HG02623 (cell line): ENCODE results near the gene C22orf39.
"Not testable (repeated sequence)": the region's sequence is repeated elsewhere in the genome, so short reads cannot be mapped to it uniquely, and the experiment has no call there.

Experiments
- ATAC-seq: cut with Tn5 transposase; IDR thresholded peaks from one replicate; pipeline ENCODE4 v1.9.1; 2021; ENCODE audit warnings: moderate library complexity; ENCODE audit not compliant: unreplicated experiment

C22orf39 gene

DNA sequence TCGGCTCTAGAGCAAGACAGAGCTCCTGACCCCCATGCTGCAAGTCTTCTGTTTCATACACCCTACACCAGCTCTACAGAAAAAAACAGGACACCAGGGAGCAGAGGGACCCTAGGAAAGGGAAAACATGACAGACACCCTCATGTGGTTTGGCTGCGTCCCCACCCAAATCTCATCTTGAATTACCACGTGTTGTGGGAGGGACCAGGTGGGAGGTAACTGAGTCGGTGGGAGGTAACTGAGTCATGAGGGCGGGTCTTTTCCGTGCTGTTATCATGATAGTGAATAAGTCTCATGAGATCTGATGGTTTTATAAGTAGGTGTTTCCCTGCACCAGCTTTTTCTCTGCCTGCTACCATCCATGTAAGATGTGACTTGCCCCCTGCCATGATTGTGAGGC, 6.6 kb upstream of the C22orf39 start:
- no peak for ATAC-seq

DNA sequence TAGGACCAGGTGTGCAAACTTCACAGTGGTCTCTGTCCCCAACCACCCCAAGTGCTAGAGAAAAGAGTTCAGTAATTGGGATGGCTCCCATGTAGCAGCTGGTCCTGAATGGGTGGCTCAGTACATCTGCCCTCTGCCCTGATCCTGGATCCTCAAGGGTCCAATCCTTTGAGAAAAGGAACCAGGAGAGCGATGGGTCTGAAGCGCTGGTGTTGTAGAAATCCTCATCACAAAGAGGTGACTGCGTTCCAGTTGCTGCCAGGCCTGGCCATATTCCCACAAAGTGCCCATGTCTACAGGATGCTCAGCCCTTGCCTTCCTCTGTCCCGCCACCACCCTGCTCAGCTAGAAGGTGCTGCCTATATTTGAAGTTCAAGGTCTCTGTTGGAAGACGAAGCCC, 6.2 kb upstream of the C22orf39 start:
- no peak for ATAC-seq

DNA sequence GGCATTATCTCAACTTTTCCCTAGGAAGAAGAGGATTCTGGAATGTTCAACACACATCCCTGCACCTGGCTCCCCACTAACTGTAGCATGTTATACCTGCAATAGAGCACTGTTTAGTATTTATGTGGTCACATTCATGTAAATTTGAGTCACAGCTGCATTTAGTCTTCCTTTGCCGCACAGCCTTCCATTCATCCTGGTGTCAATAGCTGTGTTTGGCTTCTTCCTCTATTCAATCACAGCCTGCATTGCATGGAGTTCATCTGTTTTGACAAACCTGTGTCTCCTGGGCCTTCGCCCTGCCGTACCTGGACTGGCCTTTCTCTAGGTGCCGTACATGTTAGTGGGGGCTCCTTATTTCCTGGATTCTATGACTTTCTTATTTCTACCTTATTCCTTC, 4.1 kb upstream of the C22orf39 start:
- ATAC-seq: no peak

DNA sequence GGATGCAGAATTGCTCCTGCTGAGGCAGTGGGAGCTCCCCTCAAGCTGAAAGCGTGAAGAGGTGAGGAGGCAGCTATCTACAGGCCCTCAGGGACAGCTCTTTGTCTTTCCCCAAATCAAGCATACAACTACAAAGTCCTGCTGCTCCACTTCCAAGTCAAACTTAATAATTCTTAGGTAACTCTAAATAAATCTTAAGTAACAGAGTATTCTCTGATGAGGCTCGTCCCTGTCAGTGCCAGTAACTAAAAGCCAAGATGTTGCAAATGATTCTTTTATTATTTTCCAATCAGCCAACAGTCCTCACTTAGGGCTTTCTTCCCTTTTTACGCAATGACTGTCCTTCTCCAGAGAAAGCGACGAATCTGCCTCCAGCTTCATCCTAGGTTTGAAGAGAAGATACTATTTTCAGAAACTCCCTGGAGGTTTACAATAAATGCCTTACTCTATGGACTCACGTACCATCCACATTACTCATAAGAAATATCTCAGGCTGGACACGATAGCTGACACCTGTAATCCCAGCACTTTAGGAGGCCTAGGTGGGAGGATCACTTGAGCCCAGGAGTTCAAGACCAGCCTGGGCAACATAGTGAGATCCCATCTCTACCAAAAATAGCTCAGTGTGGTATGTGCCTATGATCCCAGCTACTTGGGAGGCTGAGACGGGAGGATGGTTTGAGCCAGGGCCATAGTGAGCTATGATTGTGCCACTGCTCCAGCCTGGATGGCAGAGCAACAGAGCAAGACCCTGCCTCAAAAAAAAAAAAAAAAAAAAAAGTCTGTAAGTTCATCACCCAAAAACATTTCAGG, 3.1 kb upstream of the C22orf39 start:
- ATAC-seq: no peak

DNA sequence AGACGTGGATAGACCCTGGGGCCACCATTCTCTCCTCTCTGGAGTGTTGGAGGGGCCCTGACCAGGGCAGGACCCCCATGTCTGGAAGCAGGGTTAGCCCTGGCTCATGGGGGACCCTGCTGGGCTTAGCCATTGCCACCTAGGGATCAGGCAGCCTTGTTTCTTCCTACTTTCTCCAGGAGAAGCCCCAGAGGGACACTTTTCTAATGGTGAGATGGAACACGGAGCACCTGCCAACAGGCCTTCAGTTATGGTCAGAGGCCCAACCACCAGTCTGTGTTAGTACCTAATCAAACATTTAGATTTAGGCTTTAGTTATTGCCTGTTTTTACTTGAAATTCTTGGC, 1.9 kb upstream of the C22orf39 start:
- ATAC-seq: no peak

DNA sequence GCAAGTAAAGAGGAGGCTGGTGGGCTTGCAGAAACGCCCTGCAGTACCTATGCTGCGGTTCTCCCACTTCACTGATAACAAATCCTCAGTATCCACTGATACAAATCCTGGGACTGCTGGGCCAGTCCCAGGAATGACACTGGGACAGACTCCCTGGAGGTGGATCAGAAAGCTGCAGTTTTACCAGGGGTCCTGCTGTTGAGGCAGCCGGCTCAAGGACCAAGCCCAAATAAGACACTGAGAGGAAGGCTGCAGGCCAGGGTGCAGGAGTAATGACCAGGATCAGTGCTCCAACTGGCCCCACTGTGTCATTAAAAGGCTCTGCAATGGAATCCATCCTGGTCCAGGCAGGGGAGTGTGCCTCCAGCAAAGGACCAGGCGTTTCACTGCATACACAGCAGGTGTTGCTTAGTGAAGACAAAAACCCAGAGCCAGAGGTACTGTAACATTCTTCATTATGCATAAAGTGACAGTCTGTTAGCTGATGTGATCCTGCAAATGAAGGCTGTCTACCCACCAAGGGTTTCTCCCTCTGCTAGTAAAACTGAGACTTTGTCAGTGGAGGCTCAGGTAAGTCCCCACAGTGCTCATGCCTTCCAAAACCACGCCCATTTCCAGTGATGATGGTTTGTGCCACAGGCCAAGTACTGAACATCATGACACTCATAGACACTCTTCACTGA, 1.4 kb upstream of the C22orf39 start:
- ATAC-seq: no peak

DNA sequence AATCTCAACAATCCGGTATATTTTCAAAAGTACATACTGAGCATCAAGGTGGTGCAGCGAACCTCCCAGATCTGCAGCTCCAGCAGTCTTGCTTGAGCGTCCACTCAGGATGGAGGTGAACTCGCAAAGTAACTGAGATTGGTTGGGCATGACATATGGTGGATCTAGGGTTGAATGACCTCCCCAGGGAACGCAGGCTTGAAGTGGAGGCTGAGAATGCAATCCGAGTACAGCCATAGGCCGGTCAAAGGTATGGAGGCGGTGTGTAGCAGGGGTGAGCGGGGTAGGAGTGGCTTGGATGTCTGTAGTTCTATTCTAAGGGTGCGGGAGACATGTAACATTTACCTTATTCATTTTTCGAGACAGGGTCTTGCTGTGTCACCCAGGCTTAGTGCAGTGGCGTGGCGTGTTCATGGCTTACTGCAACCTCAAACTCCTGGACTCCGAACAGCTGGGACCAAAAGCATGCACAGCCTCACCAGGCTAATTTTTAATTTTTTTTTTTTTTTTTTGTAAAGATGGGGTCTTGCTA, 631 bp upstream of the C22orf39 start:
- peak; percentile 37 for ATAC-seq

DNA sequence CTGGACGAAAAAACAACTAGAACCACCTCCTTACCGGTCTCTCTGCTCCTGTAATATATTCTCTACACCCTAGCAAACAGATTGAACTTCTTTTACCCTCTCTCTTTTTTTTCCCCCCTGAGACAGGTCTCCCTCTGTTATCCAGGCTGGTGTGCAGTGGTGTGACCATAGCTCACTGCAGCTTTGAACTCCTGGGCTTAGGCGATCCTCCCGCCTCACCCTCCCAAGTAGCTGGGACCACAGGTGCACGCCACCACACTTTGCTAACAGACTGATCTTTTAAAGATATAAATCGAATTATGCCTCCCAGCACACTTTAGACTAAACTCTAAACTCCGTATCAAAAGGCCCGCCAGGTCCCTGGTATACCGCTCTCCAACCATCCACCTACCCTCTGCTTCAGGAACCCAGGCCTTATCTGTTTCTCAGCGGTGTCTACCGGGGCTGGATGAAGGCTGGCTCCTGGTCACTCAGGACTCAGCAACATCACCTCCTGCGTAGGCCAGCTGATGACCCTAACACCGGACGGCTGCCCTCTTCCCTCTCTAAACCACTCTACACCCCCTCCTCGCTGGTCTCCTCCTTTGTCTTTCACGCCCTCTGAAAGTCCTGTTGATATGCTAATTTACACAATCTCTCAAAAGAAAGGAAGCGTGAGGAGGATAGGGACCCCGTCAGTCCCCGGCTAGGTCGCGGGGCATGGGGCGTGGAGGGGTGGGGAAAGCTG, 745 bp downstream of the C22orf39 start:
- ATAC-seq: no peak

DNA sequence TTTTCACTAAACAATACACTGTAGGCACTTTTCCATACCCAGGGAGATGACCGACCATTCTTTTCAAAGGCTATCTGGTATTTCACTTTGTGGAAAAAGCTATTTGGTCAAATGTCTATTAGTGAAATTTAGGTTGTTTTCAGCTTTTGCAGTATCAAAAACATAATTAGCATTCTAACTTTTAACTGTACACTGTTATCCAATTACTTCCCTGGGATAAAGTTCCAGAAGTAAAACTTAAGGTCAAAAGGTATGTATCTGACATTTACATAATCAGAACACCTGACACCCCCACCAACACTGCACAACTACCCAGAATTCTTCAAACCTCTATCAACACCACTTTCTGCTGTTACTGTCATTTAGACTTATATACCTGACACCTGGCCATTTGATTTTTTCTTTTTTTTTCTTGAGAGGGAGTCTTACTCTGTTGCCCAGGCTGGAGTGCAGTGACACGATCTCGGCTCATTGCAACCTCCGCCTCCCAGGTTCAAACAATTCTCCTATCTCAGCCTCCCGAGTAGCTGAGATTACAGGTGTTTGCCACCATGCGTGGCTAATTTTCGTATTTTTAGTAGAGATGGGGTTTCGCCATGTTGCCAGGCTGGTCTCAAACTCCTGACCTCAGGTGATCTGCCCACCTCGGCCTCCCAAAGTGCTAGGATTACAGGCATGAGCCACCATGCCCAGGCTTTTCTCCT, 2.1 kb downstream of the C22orf39 start:
- not testable (repeated sequence) for ATAC-seq

DNA sequence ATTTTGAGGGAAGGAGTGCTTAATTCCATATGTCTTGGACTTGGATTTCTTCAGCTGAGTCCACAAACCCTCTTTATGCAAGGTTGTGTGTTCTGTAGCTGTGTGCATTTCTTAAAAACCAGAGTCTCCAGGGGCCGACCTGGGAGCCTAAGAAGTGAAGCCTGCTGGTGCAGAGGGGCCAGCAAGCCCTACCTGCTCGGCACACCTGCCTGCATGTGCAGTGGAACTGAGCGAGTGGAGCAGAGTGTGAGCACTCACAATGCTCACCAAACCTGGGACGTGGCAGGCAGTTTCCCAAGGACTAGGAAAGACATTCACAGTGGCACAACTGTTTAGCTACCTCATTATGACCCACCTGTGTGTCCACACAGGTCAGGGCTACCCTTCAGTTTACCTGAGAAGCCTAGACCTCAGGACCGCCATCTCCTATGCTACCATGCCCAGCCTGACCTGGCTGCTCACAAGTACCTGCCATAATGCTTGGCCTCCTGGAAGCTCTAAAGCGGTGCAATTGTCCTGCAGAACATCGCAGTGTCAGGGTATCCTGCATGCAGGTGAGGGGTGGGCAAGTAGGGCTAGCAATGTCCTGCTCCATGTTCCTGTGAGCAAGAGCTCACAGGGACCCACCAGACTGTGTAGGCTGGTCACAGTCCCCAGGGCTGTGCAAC, 3.8 kb downstream of the C22orf39 start:
- no peak for ATAC-seq

DNA sequence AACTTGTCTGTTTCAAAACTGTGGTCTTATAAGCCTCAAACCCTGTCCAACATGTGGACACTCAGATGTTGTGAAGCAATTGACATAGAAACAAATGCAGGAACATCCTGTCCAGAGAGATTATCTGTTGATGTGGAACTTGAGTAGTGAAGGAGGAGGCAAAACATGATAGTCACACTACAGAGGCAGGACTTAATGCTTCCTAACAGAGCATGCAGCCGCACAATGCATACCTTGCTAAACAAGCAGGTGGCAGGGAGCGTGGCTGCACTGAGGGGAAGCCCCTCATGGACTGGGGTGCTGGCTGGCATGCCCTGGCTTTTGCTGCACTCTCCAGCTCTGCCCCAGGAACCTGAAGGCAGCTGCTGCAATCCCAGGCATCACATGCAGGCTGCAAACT, 5.3 kb downstream of the C22orf39 start:
- ATAC-seq: no peak

DNA sequence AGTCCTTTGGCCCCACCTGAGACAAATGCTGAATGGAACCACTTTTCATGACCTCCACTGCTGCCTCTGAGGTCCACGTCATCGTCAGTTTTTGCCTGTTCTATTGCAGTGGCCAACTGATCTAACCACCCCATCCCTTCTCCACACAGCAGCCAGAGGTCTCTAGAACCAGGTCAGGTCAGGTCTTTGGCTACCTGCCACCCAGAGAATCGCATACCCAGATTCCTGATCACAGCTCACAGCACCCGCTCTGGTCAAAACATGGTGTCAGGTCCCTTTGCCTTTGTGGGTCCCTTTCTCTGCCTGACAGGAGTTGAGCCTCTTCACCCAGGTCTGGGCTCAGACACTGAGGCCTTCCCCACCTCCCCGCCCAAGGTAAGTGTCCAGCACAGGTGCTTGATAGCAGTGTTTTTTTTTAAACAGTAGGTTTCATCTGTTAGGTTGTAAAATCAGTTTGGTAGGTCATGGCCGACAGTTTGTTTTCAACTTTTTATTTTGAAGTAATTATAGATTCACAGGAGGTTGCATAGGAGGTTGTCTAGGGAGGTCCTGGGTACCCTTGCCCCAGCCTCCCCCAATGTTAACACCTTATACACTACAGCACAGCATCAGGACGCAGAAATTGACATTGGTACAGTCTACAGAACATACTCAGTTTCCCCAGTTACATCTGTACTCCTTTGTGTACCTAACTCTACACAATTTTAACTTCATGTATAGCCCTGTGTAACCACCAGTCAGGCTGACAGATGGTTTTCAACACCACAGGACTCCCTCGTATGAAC, 6.9 kb downstream of the C22orf39 start:
- ATAC-seq: no peak

DNA sequence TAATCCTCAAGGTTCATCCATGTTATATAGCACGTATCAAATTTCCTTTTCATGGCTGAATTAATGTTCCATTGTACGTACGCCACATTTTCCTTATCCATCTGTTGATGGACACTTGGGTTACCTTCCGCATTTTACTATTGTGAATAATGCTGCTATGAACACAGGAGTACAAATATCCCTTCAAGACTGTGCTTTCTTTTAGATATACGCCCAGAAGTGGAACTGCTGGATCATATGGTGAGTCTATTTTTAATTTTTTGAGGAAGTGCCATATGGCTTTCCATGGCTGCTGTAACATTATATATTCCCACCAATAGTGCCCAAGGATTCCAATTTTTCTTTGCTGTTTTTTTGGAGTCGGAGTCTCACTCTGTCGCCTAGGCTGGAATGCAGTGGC, 9.2 kb downstream of the C22orf39 start:
- no peak for ATAC-seq

DNA sequence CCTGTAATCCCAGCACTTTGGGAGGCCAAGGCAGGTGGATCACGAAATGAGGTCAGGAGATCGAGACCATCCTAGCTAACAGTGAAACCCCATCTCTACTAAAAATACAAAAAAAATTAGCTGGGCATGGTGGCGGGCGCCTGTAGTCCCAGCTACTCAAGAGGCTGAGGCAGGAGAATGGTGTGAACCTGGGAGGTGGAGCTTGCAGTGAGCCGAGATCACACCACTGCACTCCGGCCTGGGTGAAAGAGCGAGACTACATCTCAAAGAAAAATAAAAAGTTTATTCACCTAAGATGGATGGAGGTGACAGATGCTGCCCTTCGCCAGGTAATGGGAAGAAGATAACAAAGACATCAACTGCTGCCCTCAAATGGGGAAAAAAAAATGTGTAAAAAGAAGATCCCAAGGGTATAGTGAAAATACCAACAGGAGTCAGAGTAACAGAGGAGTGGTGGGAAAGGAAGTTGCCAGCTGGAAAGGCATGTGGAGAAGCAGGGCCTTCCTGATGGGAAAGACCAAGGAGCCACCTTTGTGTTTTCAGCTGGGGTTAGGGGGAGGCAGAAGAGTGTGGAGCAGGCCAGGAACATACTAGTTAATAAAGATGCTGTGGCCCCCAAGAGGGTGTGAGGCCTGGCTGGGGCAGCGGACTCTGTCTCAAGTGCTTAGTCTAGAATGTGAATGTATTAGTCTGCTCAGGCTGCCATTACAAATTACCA, 10.9 kb downstream of the C22orf39 start:
- not testable (repeated sequence) for ATAC-seq

DNA sequence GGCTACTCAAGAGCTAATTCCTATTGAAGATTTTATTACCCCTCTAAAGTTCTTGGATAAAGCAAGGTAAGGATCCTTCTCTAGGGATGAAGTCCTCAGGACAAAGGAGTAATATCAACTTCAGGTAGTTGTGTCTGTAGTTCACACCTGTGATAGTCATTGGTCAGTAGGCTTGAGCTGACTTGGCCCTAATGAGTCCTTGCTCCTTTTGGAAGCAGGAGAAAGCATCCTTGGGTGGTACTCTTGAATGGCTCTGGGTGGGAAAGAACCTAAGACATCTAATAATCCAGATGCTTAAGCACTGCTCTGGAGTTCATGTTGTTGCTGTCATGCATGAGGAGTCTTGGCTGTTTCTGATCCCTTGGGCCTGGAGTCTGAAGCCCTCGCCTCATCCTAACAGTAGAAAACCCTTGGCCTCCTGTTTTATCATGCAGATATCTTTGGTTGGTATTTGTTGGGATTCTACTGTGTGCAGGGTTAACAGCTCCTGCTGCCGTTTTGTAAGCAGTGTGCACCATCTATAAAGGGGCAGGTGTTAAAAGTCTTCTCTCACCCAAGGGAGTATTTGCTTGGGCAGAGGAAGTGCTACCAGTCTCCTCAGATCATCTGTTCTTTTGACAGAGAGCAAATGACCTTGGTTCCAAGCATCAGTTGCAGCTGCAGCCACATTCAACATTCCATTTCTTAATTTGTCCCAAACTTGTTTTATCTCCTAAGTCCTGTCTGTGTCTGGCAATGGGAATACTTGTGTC, 12.5 kb downstream of the C22orf39 start:
- ATAC-seq: no peak

DNA sequence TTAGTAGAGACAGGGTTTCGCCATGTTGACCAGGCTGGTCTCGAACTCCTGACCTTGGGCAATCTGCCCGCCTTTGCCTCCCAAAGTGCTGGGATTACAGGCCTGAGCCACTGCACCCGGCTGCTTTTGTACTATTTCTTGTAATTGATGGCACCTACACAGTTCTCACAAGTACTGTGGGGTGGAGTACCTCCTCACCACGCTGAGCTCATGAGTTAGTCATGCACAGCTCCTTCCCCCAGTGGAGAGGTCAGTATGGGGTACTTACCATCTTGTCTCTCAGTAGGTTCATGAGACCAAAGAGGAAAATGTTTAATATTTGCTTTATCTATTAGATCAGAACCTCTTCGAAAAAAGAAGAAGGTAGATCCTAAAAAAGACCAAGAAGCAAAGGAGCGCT, 13.1 kb downstream of the C22orf39 start:
- ATAC-seq: no peak

DNA sequence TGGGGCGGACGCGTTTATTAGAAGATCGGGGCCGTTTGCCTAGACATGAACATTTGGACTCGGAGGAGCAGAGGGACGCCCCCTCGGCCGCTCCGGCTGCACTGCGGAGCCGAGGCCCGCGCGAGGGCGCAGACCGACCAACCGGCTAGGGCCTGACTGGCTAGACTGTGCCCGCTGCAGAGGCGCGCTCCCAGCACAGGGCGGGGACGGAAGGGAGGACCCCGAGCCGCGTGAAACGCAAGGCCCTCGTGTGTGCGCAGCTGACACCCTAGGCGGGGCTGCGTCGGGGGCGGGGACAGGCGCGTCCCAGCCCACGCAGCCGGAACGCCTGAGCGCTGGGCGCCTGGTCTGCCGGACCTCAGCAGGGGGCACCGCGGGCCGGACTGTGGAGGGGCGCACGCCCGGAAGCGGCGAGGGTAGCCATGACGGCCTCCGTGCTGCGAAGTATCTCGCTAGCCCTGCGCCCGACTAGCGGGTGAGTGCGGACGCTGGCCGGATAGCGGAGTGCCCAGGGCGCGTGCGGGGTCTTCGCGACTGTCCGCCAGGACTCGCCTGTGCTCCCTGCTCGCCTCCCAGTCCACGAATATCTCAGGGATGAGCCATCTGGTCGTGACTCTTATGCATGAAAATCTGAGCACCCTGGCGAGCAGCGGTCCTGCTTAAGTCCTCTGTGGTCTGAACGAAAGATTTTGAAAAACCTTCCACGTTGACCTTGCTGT, 15.2 kb downstream of the C22orf39 start, which contains the start of gene MRPL40:
Gene MRPL40 (plus strand): TSS at position 413 of the 719 bp plus-strand sequence. CDS start 10 bp downstream, at position 423.
- peak; percentile 77 for ATAC-seq
